Fibroblast of villous mesenchyme (primary cell): Measurements from ENCODE around the gene NHSL2. TPM values are rescaled to one million over a fixed set of nuclear protein-coding genes. Genes with fewer than 3 reads are reported as not detected.

Experiments used
- DNase-seq: peaks from one replicate; pipeline ENCODE4 v3.0.0-alpha.2; 2010; ENCODE audit warnings: low read depth
- H3K4me3 ChIP-seq: 2 replicates; pipeline ENCODE4 v1.5.1; 2011; ENCODE audit warnings: low read depth, mild to moderate bottlenecking, low read length
- CTCF ChIP-seq: IDR thresholded peaks from 2 replicates; pipeline ENCODE4 v1.5.1; 2012; ENCODE audit warnings: low read depth, mild to moderate bottlenecking, low read length; ENCODE audit not compliant: insufficient read depth
- total RNA-seq: library from RNA; depleted of rRNA; stranded (reverse); fragments of >200 nt; gene quantifications from 2 replicates; pipeline ENCODE4 v1.2.3, GENCODE V29; 2012

NHSL2 gene
- total RNA-seq, 1 donor, result 9.9 TPM

GRCh38 chrX:72011734-72012133 is 101.1 kb downstream of the NHSL2 start:
- TF ChIP-seq CTCF, result no peak
- no peak for DNase-seq
- no peak overlapping the region for H3K4me3 ChIP-seq

- DNase-seq, result no peak
- no peak overlapping the region for H3K4me3 ChIP-seq
- TF ChIP-seq CTCF, result no peak
These were observed 104.7 kb downstream of the NHSL2 start for GRCh38 chrX:72015383-72015782.

GRCh38 chrX:72016881-72017783 is 106.5 kb downstream of the NHSL2 start:
- no peak overlapping the region for H3K4me3 ChIP-seq
- TF ChIP-seq CTCF, result no peak
- DNase-seq, result no peak

- TF ChIP-seq CTCF, result peak; percentile 43
- H3K4me3 ChIP-seq, result peak overlapping the region; percentile 35
These were observed 107.8 kb downstream of the NHSL2 start for GRCh38 chrX:72018277-72019112.

GRCh38 chrX:72019487-72019886 is 108.8 kb downstream of the NHSL2 start:
- no peak for DNase-seq
- no peak overlapping the region for H3K4me3 ChIP-seq
- no peak for TF ChIP-seq CTCF

More at GRCh38 chrX:72018277-72019112, 107.8 kb downstream of the NHSL2 start:
- peak; percentile 86 for DNase-seq

- TF ChIP-seq CTCF, result no peak
- no peak overlapping the region for H3K4me3 ChIP-seq
- DNase-seq, result no peak
These were observed 109.6 kb downstream of the NHSL2 start for GRCh38 chrX:72020204-72020603.
